HG03342 (cell line): Measurements from ENCODE around the gene VAT1.
"Not testable (repeated sequence)": the region's sequence is repeated elsewhere in the genome, so short reads cannot be mapped to it uniquely, and the experiment has no call there.

Experiments used
- ATAC-seq: cut with Tn5 transposase; IDR thresholded peaks from one replicate; pipeline ENCODE4 v1.9.1; 2021; ENCODE audit warnings: mild to moderate bottlenecking, moderate library complexity; ENCODE audit not compliant: unreplicated experiment

VAT1 gene

DNA sequence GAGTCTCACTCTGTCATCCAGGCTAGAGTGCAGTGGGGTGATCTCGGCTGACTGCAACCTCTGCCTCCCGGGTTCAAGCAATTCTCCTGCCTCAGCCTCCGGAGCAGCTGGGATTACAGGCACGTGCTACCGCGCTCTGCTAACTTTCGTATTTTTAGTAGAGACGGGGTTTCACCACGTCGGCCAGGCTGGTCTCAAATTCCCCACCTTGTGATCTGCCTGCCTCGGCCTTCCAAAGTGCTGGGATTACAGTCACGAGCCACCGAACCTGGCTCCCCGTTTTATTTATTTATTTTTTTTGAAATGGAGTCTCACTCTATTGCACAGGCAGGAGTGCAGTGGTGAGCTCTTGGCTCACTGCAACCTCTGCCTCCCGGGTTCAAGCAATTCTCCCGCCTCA, 46.5 kb downstream of the VAT1 start:
- ATAC-seq: not testable (repeated sequence)

GRCh38 chr17:42975265-42975664, 46.9 kb downstream of the VAT1 start:
- ATAC-seq: no peak

- ATAC-seq: not testable (repeated sequence)
These were observed 48.9 kb downstream of the VAT1 start for GRCh38 chr17:42973323-42973722.

GRCh38 chr17:42971589-42971988, 50.6 kb downstream of the VAT1 start:
- ATAC-seq: no peak

DNA sequence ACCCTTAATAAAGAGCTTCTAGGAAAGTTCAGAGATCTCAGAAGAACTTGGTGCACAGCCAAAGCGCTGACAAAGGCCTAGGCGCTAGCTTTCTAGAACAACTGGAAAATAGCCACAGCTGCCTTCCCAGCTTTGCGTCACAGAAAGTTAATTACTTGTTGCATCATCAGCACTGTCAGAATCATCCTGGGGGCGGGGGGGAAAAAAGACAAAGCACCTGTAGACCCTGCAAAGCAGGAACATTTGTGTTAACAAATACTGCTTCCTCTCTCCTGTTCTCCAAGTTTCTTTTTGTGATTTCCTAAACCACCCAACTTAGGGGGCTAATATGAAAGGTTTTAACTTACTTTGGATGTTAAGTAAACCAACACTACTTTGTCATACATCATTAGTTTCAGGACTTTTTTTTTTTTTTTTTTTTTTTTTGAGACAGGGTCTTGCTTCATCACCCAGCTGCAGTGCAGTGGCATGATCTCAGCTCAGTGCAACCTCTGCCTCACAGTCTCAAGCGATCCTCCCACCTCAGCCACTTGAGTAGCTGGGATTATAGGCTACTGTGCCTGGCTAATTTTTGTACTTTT, 53.1 kb downstream of the VAT1 start:
- ATAC-seq: no peak

DNA sequence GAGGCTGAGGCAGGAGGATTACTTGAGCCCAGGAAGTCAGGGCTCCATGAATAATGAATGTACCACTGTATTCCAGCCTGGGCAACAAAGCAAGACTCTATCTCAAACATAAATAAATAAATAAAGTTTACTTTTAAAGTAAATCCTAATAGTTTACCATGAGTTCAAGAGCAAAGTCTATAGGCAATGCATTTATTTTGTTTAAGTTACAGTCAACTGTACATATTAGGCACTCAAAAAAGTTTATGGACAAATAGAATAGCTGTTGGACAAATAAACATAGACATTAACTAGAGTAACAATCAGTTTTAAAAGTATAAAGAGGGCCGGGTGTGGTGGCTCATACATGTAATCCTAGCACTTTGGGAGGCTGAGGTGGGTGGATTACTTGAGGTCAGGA, 54.3 kb downstream of the VAT1 start:
- no peak for ATAC-seq
